Kidney glomerular epithelial cell (primary cell): ENCODE measurements around the gene MYO1E.
"Not testable (repeated sequence)": the region's sequence is repeated elsewhere in the genome, so short reads cannot be mapped to it uniquely, and the experiment has no call there.

Source experiments
- DNase-seq: peaks from one replicate; lab custom pipeline; 2025; lab: John Stamatoyannopoulos, UW

The MYO1E gene

DNA sequence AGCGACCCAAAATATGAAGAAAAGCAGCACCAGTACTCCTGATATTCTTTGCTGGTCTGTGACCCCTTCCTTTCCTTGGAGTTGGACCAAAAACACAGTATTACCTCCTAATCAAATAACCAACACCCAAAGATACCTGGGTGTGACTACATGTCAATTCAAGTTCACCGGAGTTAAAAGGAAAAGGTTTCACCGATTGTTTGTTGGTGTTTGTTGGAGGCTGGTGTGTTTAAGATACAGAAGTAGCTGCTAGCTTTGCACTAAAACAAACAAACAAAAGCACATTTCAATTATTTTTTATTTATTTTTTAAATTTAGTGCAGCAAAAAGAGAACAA, 81.5 kb downstream of the MYO1E start:
- no peak for DNase-seq

DNA sequence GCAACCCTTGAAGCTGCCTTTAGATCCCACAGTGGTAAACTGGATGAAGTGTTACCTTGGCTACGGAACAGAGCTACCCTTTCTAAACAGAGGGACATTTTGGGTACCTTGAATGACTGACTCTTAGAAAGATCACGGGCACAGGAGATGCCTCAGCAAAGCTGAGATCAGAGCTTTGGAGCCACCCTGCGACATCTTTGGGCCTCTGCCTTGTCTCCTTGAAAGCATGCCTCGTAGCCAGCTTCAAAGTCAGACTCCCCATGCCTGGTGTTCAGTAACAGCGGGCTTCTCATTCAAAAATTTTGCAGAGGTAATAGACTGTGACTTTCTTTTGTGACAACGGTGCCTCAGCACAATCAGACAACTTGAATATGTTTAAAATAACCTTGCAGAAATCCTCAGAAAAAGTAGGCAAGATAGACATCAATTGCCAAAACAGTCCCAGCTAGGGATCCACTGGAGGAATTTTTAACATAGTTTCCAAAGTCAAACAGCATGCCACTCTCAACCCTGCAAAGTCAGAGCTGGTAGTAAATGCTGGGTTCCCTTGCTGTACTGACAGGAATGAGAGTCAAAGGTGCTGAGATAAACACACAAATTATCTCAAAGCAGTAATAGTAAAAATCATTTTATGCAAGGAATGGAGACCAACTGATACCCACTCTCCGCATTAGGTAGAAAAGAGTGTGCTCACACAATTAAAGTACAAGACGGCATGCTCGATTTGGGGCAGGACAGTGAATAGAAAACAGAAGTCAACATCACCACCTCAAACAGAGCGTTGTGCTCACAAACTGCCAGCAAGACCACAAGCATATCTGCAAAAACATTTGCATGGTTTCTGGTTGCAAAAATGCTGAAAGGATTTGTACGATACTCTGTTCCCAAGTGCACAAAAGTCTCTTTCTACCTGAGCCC, 82.1 kb downstream of the MYO1E start:
- DNase-seq, result no peak

DNA sequence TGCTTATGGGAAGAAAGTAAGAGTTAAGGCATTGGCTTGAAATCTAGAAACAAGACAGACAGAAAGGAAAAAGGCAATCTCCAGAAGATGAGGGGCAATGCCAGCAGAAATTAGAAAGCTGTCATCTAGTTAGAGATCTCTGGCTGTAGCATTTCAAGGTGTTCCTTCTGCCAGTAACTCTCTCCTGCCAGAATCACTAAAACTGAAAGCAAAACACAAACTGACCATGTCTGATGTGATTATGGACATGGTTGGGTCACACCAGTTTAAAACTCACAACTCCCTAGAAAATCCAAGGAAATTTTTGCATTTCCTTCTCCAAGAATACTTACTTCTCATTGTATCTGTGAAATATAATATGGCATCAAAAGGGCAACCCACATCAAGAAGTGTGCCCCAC, 83.1 kb downstream of the MYO1E start:
- DNase-seq, result no peak

DNA sequence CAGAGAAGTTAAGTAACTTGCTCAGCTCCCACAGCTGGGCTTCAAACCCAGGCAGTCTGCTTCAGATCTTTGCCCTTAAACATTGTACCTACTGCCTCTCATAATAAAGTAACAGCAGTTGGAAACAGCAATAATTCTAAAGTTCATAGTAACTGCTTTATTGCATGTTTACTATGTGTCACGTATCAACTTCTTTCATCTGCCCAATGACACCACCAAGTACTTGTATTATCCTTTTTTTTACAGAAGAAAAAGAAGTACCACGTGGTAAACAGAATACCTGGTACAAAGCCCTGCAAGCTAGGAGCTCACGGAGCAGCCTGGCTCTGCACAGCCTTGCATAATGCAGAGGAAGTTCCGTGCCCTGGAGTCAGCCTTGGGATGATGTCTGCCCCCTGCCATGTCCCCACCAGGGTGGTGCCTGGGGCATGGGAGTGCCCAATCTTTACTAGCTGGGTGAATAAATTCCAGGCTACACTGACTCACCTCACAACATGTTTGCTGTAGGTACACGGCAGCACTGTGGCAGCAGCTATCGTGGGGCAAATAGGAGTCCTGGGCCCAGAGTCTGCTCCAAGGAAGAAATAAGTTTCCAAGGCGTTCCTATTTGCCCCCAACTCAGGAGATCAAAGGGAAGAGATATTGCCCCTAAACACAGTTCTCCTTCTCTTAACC, 88.8 kb downstream of the MYO1E start:
- DNase-seq, result no peak

DNA sequence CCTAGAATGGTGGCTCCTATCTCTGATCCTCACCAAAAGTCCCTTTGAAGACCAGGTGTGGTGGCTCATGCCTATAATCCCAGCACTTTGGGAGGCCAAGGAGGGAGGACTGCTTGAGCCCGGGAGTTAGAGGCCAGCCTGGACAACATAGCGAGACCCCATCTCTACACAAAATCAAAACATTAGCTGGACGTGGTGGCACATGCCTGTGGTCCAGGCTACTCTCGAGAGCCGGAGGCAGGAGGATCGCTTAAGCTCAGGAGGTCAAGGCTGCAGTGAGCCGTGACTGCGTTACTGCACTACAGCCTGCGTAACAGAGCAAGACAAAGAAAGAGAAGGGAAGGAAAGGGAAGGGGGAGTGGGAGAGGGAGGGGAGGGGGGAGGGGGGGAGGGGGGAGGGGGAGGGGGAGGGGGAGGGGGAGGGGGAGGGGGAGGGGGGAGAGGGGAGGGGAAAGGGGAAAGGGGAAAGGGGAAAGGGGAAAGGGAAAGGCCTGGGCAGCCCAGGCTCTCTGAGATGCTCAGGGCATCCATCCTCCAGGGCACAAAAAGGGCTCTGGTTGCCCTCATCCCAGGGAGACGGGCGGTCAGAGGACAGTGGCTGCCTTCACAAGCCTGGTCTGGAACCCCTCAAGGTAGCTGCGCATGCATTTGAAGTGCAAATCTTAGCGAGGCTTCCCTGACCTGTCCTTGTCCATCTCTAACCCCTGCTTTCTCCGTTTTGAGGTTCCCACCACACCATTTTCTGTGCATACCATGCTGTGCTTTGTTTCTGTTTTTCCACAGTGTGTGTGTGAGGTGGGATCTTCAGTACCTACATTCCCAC, 89.9 kb downstream of the MYO1E start:
- no peak for DNase-seq

DNA sequence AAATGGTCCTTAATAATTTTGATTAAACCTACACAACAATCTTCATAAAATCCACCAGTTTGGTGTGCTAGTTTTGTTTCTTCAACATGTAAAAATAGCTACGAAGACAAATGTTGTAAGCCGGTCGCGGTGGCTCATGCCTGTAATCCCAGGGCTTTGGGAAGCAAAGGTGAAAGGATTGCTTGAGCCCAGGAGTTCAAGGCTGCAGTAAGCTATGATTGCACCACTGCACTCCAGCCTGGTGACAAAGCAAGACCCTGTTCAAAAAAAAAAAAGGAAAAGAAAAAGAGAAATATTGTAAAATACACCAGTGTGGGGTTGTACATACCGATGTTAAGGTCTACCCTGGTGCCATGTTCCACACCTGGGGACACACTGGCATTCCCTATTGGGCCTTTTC, 91.0 kb downstream of the MYO1E start:
- no peak for DNase-seq

DNA sequence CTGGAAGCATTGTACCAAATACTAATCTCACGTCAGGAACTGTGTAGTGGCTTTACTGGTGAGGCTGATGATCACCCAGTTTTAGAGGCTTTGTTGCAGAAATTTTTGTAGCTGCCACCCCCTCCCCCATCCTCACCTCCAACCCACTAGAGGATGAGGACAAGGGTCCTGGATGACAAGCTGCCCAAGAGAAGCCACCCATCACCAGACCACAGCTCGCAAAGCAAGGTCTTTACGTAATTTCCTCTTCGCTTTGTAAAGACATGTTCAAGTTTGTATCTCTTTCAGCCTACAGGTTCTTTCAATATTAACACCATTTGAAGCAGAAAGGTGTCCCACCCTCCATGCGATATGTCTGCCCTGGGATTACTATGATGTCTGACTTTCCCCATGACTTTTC, 91.8 kb downstream of the MYO1E start:
- DNase-seq, result no peak

DNA sequence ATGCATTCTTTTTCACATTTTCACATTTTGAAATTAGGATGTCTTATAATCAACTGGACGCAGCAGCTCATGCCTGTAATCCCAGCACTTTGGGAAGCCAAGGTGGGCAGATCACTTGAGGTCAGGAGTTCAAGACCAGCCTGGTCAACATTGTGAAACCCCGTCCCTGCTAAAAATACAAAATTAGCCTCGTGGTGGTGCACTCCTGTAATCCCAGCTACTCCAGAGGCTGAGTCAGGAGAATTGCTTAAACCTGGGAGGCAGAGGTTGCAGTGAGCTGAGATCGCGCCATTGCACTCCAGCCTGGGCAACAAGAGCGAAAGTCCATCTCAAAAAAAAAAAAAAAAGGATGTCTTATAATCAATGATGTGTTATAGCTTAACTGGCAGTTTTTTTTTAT, 92.4 kb downstream of the MYO1E start:
- DNase-seq, result not testable (repeated sequence)

DNA sequence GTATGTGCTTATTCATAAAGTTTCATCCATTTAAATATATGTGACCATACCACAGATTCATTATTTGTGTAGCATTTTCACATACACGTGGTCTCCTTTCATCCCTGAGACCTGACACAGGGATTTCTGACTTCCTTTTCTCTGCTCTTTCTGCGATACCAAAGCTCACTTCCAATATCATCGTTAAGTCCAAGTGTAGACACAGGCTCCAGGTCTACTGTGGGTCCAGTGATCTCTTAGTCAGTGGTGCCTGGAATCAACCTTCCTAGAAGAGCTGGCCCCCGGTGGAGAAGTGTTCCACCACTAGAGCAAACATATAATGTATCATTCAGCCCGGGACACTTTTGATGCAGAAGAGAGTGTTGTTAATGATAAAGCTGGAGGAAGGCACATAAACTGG, 93.6 kb downstream of the MYO1E start:
- no peak for DNase-seq

DNA sequence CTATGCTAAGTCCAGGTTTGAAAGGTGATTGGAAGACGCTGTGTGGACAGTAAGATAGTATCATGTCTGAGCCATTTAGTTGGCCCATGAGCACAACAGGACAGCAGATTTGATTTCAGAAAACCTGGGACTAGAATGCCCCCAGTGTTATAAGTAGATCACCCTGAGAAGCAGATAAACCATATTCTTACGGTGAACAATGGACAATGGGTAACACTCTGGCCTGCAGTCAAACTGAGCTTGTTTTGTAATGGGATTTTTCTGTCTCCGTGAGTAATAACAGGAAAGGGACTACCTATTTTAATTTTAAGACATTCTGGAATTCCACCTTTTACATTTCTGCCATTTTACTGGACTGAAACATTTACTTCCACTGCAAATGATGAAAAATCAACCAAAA, 94.6 kb downstream of the MYO1E start:
- no peak for DNase-seq

DNA sequence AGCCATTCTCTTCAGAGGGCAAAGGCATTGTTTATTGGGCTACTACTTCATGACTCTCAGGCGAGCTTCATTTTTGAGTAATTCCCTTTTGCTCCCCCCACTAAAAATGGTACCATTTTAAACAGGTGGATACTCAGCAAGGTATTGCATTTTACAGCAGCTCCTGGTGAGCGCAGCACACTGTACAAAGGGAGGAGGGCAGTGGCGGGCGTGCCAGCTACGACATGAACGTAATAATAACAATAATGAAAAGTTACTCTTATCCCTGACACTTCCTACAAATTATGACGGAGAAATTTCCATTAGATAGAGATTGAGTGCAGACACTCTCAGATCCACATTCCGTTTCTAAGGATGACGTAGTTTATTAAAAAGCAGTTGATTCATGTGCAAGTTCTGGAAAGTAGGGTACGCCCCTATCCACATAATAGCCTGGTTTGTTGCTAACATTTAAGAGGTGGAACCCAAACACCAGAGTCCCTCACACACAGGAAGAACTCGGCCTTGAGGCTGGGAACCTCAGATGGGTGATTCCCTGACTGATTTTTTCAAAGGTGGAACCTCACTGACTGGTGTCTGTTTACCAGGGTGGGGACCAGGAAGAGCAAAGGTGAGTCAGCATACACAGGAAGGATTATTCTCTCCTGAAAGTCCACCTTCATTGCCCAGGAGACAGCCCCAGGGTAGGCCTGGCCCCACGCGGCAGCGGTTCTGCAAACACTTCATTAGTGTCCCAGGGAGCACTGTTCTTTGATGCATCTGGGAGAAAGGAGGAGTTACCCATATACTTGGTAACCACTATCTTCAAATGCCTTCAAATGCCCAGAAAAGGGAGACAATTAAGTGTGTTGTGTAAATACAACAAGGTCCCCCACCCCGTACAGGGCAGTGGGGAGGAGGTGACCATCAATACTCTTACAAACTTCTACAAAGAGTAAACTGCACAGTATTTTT, 96.2 kb downstream of the MYO1E start:
- no peak for DNase-seq

DNA sequence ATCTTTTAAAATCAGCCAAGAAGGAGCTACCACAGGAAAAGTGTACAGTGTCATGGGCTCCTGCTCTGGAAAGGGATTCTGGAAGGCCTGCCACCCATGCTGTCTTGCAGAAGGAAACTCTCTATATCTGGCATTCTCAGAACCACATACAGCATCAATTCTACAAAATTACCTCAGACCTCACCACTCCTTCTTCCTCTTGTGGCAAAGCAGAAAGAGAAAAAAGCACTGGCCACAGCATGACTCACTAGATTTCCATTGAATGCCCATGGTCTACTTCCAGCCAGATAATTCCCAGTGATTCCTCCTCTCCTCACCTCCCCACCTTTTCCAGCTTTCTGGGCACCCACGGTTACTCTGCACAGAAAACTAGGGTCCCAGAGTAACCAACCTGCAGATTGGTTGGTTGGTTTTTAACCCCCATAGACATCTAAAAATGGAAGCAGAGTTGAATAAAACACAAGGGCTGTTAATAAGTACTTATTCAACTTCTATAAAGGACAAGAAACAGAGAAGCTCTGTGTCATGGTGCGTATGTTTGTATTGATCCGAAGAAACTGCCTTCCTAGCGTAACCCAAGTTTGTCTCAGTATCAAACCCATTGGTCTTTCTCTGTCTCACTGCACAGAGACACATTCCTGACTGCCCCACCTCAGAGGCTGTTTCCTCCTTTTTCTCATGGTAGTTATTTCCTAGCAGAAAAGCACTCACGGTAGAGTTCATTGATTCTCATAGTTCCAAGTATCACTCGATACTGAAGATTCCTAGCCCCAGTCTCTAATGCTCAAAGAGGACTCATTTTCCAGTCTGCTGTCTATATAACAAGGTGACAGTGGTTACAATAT, 98.3 kb downstream of the MYO1E start:
- peak; percentile 53 for DNase-seq

DNA sequence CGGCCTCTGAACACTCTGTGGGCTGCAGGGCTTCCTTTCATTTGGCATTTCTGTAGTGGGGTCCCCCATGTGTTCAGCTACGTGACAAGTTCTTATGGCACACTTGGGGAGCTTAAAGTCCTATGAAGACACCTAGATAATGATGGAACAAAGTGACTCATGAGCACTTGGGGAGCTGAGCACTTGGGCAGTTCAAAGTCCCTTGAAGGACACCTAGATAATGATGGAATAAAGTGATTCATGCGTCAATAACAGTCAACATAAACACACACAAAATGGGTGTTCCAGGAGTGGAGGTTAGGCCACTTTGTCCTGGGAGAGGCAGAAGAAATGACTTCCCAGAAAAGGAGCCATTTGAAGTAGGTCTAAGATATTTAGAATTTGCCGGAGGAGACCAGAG, 99.4 kb downstream of the MYO1E start:
- DNase-seq, result no peak

DNA sequence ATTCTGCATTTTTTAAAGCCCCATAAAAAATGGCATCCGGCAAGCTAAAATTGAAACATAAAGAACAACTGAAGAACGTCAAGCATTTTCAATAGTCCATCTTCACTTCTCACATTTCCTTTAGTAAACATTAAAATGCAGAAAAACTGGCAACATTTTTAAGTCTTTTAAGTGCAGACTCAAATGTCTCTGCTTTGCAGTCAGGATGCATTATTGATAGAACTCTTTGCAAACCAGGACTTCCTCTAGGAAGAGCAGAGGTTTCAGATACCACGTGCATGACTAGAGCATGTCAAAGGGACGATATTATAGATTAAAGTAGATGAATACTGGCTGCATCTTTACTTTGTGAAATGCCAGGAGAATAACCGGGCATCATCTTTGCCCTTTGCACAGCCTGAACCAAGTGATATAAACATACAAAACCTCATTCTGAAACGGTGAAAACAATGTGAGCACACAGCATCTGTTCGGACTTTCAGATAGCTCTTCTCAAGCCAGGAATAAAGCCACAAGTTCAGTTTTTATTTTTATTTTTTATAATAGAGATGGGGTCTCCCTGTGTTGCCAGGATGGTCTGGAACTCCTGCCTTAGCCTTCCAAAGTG, 101.0 kb downstream of the MYO1E start:
- no peak for DNase-seq

DNA sequence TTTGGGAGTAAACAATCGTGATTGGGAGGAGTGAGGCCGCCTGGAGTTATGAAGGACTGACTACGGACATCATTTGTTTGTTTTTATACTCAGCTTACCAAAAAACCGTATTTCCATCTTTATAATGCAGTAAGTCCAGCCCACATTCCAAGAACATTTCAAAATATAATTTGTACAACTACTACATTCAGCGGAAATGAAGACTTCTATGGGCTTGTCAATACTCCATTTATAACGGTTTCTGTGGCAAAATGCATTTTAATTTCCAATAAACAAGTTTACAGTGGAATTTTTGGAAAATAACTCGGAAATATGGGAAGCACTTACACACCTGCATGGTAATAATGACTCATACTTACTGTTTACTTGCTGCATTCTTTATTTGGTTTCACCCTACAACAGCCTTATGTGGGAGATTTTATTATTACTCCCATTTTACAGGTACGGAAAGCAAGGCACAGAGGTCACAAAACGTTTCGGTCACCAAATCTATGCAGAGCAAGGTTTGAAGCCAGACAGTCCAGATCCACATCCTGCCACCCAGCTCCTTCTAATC, 103.7 kb downstream of the MYO1E start:
- DNase-seq, result no peak

DNA sequence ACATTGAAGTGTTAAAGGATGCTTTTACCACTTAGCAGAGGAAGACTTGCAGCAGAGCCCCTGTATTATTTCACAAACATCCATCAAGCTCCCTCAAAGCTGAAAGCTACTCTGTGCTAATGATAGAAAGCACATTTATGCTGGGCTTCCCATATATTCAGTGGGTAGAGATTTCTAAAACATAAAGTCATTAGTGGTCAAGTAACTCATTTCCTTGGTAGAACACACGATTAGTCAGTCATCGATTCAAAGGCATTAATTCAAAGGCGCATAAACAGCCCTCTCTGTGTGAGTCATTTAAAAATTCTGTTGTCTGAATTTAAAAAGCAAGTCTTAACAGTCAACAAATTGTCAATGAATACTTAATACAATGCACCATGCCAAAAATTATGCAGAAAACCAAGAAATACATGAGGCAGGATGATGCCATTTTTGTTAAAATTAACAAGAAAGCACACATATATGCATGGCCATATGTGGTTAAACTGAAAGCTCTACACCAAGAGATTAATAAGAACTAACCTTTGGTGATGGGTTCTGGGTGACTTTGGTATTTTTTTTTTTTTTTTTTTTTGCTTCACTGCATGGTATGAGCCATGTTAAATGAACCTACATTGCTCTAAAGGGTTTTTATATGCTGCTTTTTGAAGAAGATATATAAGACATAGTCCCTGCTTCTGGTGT, 104.4 kb downstream of the MYO1E start:
- no peak for DNase-seq

DNA sequence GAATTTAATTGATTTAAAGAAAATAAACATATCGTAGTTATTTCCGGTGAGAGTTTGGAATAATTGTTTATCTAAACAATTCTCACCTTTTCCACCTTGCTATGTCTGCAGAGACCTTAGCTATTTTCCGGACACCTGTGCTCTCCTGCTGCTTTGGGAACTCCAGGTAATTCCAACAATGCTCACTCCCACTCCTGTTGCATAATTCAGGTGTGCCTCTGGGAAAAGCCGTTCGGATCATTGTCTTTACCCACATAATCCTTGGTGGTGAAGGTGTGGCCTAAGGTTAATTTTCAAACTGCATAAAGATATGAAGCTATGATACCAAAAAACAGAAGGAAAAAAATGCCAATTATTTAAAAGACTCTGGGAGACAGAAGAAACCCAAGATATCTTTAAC, 106.6 kb downstream of the MYO1E start:
- no peak for DNase-seq

DNA sequence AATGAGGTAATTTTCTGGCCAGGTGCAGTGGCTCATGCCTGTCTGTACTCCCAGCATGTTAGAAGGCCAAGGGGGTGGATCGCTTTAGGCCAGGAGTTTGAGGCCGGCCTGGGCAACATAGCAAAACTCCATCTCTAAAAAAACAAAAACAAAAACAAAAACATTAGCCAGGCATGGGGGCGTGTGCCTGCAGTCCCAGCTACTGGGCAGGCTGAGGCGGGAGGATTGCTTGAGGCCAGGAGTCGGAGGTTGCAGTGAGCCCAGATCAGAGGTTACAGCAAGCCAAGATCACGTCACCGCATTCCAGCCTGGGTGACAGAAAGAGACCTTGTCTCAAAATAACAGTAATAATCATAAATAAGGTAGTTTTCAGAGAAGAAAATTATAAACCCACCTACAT, 110.4 kb downstream of the MYO1E start:
- no peak for DNase-seq

DNA sequence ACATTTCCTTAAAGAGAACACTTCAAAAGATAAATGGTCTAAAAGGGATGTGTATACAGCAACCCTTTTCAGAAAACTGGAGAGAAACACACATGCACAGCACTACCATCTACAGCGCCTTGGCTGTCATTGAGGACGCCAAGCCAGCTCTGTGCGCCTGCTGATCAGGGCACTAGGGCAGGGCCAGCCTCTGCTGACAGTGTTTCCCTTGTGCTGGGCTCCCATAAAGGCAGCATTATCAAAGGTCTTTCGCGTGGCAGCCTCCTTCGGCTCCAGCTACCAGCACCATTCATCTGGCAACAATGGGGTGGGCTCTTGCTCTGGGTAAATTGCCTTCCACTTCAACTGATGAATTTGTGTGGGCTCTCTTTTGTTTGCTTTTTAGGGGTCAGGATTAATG, 112.6 kb downstream of the MYO1E start:
- no peak for DNase-seq
